ENCODE results near the gene ATXN2.
"Not testable (repeated sequence)": the region's sequence is repeated elsewhere in the genome, so short reads cannot be mapped to it uniquely, and the experiment has no call there.

The ATXN2 gene

GRCh38 chr12:111590552-111590951 is 8.6 kb downstream of the ATXN2 start:
- Mint-ChIP-seq H3K36me3 (ENCODE audit: low read depth) (peaks cover 4% of the 10 kb centered on the region), H3K4me1 (ENCODE audit: low read depth) (peaks cover 7% of the 10 kb centered on the region), H3K27ac (no peak overlapping the region), H3K9me3 (no peaks in the 10 kb centered on the region), H3K4me3 (no peak overlapping the region), H3K27me3 (ENCODE audit: low read depth) (no peaks in the 10 kb centered on the region)
- DNase-seq (ENCODE audit: low spot score): no peak

DNA sequence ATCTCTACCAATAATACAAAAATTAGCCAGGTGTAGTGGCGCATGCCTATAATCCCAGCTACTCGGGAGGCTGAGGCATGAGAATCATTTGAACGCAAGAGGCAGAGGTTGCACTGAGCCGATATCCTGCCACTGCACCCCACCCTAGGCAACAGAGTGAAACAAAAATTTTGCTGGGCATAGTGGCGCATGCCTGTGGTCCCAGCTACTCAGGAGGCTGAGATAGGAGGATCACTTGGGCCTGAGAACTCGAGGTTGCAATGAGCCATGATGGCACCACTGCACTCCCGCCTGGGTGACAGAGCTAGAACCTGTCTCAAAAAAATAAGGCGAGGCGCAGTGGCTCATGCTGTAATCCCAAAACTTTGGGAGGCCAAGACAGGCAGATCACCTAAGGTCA is 9.5 kb downstream of the ATXN2 start:
- no peak for DNase-seq (ENCODE audit: low spot score)
- no peak overlapping the region for H3K4me3 Mint-ChIP-seq

GRCh38 chr12:111588010-111588409 is 11.1 kb downstream of the ATXN2 start:
- Mint-ChIP-seq H3K9me3 (no peaks in the 10 kb centered on the region), H3K27me3 (ENCODE audit: low read depth) (no peaks in the 10 kb centered on the region), H3K4me3 (no peak overlapping the region), H3K4me1 (ENCODE audit: low read depth) (no peaks in the 10 kb centered on the region), H3K36me3 (ENCODE audit: low read depth) (peaks cover 1% of the 10 kb centered on the region), H3K27ac (no peak overlapping the region)
- DNase-seq (ENCODE audit: low spot score): no peak

More for the DNA sequence above, 9.5 kb downstream of the ATXN2 start:
- H3K9me3 Mint-ChIP-seq: no peaks in the 10 kb centered on the region
- H3K4me1 Mint-ChIP-seq (ENCODE audit: low read depth): peaks cover 4% of the 10 kb centered on the region
- peaks cover 1% of the 10 kb centered on the region for H3K36me3 Mint-ChIP-seq (ENCODE audit: low read depth)
- H3K27me3 Mint-ChIP-seq (ENCODE audit: low read depth): no peaks in the 10 kb centered on the region
- no peak overlapping the region for H3K27ac Mint-ChIP-seq

DNA sequence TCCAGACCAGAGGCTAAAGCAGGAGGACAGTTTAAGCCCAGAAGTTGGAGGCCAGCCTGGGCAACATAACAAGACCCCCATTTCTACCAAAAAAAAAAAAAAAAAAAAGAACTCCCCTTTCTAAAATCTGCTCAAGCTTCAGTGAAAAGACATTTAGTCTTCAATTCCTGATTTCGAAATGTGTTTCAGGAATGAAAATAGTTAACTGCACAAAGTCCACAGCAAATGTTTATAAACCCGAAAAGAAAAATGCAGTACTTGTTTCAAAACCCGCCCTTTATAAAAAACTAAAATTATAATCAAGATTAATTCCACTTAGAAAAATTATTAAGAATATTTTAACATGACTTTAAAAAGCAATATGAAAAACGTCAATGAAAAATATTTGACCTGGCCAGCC is 12.1 kb downstream of the ATXN2 start:
- no peak overlapping the region for H3K4me3 Mint-ChIP-seq
- H3K9me3 Mint-ChIP-seq: no peaks in the 10 kb centered on the region
- H3K27ac Mint-ChIP-seq: no peak overlapping the region
- H3K36me3 Mint-ChIP-seq (ENCODE audit: low read depth): peaks cover 1% of the 10 kb centered on the region
- no peak for DNase-seq (ENCODE audit: low spot score)
- no peaks in the 10 kb centered on the region for H3K27me3 Mint-ChIP-seq (ENCODE audit: low read depth)
- H3K4me1 Mint-ChIP-seq (ENCODE audit: low read depth): no peaks in the 10 kb centered on the region

DNA sequence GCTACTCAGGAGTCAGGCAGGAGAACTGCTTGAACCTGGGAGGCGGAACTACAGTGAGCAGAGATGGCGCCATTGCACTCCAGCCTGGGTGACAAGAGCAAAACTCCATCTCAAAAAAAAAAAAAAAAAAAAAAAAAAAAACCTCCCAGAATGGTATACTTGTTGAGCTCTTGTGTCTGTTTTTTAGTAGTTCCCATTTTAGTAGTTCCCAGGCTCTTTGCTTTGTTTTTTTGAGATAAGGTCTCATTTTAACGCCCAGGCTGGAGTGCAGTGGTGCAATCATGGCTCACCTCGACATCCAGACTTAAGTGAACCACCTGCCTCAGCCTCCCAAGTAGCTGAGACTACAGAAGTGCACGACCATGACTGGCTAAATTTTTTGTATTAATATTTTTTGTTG is 13.4 kb downstream of the ATXN2 start:
- no peak overlapping the region for H3K4me3 Mint-ChIP-seq
- H3K27ac Mint-ChIP-seq: no peak overlapping the region
- peaks cover 3% of the 10 kb centered on the region for H3K4me1 Mint-ChIP-seq (ENCODE audit: low read depth)
- peaks cover 3% of the 10 kb centered on the region for H3K36me3 Mint-ChIP-seq (ENCODE audit: low read depth)
- H3K27me3 Mint-ChIP-seq (ENCODE audit: low read depth): no peaks in the 10 kb centered on the region
- H3K9me3 Mint-ChIP-seq: no peaks in the 10 kb centered on the region
- no peak for DNase-seq (ENCODE audit: low spot score)

DNA sequence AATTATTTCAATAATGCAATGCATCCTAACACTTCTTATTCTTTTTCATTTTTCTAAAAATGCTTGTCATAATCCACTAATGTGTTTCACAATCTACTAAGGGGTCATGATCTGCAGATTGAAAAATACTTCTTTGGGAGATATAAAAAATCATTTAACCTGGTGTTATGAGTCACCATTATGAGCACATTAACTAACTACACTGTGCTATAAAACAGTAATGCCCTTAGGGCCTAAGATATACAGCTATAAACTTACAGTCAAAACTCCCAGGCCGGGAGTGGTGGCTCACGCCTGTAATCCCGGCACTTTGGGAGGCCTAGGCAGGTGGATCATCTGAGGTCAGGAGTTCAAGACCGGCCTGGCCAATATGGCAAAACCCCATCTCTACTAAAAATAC is 14.2 kb downstream of the ATXN2 start:
- Mint-ChIP-seq H3K4me3 (no peak overlapping the region), H3K27ac (no peak overlapping the region), H3K9me3 (no peaks in the 10 kb centered on the region), H3K4me1 (ENCODE audit: low read depth) (peaks cover 3% of the 10 kb centered on the region), H3K36me3 (ENCODE audit: low read depth) (peaks cover 3% of the 10 kb centered on the region), H3K27me3 (ENCODE audit: low read depth) (no peaks in the 10 kb centered on the region)
- no peak for DNase-seq (ENCODE audit: low spot score)

DNA sequence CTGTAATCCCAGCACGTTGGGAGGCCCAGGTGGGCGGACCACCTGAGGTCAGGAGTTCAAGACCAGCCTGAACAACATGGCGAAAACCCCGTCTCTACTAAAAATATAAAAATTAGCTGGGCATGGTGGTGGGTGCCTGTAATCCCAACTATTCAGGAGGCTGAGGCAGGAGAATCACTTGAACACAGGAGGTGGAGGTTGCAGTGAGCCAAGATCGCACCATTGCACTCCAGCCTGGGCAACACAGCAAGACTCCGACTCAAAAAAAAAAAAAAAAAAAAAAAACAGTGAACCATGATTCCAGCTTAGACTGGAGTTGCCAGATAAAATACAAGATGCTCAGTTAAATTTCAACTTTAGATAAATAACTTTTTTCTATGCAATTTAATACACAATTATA is 15.6 kb downstream of the ATXN2 start:
- not testable (repeated sequence) for H3K4me3 Mint-ChIP-seq; H3K9me3 Mint-ChIP-seq; H3K36me3 Mint-ChIP-seq (ENCODE audit: low read depth); H3K27me3 Mint-ChIP-seq (ENCODE audit: low read depth); DNase-seq (ENCODE audit: low spot score); H3K27ac Mint-ChIP-seq
- peaks cover 10% of the 10 kb centered on the region for H3K4me1 Mint-ChIP-seq (ENCODE audit: low read depth)

DNA sequence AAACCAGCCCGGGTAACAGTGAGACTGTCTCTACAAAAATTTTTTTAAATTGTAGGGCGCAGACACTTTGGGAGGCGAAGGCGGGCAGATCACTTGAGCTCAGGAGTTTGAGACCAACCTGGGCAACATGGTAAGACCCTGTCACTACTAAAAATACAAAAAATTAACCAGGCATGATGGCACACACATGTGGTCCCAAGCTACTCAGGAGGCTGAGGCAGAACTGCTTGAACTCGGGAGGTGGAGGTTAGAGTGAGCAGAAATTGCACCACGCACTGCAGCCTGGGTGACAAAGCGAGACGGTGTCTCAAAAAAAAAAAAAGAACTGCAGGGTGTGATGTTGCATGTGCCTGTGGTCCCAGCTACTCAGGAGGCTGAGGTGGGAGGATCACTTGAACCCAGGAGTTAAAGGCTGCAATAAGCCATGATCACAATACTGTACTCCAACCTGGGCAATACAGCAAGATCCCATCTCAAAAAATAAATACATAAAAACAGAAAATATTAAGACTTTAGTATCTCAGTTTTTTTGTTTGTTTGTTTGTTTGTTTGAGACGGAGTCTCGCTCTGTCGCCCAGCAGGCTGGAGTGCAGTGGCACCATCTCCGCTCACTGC is 16.9 kb downstream of the ATXN2 start:
- H3K27ac Mint-ChIP-seq: no peak overlapping the region
- DNase-seq (ENCODE audit: low spot score): no peak
- H3K27me3 Mint-ChIP-seq (ENCODE audit: low read depth): no peaks in the 10 kb centered on the region
- peaks cover 16% of the 10 kb centered on the region for H3K4me1 Mint-ChIP-seq (ENCODE audit: low read depth)
- H3K9me3 Mint-ChIP-seq: no peaks in the 10 kb centered on the region
- H3K4me3 Mint-ChIP-seq: no peak overlapping the region
- H3K36me3 Mint-ChIP-seq (ENCODE audit: low read depth): peaks cover 3% of the 10 kb centered on the region

DNA sequence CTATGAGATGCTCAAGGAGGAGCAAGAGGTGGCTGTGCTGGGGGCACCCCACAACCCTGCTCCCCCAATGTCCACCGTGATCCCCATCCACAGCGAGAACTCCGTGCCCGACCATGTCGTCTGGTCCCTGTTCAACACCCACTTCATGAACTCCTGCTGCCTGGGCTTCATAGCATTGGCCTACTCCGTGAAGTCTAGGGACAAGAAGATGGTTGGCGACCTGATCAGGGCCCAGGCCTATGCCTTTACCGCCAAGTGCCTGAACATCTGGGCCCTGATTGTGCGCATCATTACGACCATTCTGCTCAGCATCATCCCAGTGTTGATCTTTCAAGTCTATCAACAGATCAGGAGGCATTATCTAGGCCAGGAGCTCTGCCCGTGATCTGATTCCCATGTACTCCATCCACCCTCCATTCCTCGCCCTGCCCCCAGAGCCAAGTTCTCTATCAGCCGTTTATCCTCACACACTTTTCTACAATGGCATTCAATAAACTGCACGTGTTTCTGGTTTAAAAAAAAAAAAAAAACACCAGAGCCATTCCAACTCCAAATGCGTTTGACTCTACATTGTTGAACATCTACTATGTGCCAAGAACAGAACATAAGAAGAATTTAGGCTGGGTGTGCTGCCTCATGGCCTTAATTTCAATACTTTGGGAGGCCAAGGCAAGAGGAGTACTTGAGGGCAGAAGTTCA is 17.5 kb downstream of the ATXN2 start:
- Mint-ChIP-seq H3K27ac (no peak overlapping the region), H3K4me1 (ENCODE audit: low read depth) (peaks cover 16% of the 10 kb centered on the region), H3K36me3 (ENCODE audit: low read depth) (peaks cover 3% of the 10 kb centered on the region), H3K4me3 (no peak overlapping the region), H3K9me3 (no peaks in the 10 kb centered on the region), H3K27me3 (ENCODE audit: low read depth) (no peaks in the 10 kb centered on the region)
- no peak for DNase-seq (ENCODE audit: low spot score)

DNA sequence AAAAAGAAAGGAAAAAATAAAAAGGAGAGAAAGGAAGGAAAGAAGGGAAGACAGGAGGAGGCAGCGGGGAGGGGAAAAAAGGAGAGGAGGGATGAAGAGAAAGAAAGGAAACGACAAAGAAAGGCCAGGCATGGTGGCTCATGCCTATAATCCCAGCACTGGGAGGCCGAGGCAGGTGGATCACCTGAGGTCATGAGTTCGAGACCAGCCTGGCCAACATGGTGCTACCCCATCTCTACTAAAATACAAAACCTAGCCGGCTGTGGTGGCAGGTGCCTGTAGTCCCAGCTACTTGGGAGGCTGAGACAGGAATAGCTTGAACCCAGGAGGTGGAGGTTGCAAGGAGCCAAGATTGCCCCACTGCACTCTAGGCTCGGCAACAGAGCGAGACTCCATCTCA is 18.4 kb downstream of the ATXN2 start:
- no peak for DNase-seq (ENCODE audit: low spot score)
- peaks cover 16% of the 10 kb centered on the region for H3K4me1 Mint-ChIP-seq (ENCODE audit: low read depth)
- no peak overlapping the region for H3K27ac Mint-ChIP-seq
- H3K27me3 Mint-ChIP-seq (ENCODE audit: low read depth): no peaks in the 10 kb centered on the region
- peaks cover 3% of the 10 kb centered on the region for H3K36me3 Mint-ChIP-seq (ENCODE audit: low read depth)
- H3K9me3 Mint-ChIP-seq: no peaks in the 10 kb centered on the region
- no peak overlapping the region for H3K4me3 Mint-ChIP-seq

DNA sequence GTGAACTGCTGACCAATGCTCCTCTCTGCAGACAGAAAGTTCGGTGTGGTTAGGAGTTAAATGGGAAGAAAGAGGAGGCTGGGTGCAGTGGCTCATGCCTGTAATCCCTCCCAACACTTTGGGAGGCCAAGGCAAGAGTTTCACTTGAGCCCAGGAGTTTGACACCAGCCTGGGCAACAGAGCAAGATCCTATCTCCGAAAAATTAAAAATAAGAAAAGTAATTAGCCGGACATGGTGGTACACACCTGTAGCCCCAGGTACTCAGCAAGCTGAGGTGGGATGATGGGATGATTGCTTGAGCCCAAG is 19.0 kb downstream of the ATXN2 start:
- Mint-ChIP-seq H3K4me1 (ENCODE audit: low read depth) (peaks cover 16% of the 10 kb centered on the region), H3K27ac (no peak overlapping the region), H3K9me3 (no peaks in the 10 kb centered on the region), H3K36me3 (ENCODE audit: low read depth) (peaks cover 2% of the 10 kb centered on the region), H3K4me3 (no peak overlapping the region), H3K27me3 (ENCODE audit: low read depth) (no peaks in the 10 kb centered on the region)
- DNase-seq (ENCODE audit: low spot score): no peak

- H3K4me3 Mint-ChIP-seq: no peak overlapping the region
- DNase-seq (ENCODE audit: low spot score): no peak
- peaks cover 2% of the 10 kb centered on the region for H3K36me3 Mint-ChIP-seq (ENCODE audit: low read depth)
- no peak overlapping the region for H3K27ac Mint-ChIP-seq
- peaks cover 16% of the 10 kb centered on the region for H3K4me1 Mint-ChIP-seq (ENCODE audit: low read depth)
- no peaks in the 10 kb centered on the region for H3K9me3 Mint-ChIP-seq
- H3K27me3 Mint-ChIP-seq (ENCODE audit: low read depth): no peaks in the 10 kb centered on the region
Observed at GRCh38 chr12:111578971-111579340, 20.2 kb downstream of the ATXN2 start.

- Mint-ChIP-seq H3K4me1 (ENCODE audit: low read depth) (peaks cover 16% of the 10 kb centered on the region), H3K36me3 (ENCODE audit: low read depth) (peaks cover 2% of the 10 kb centered on the region), H3K27me3 (ENCODE audit: low read depth) (no peaks in the 10 kb centered on the region), H3K9me3 (no peaks in the 10 kb centered on the region), H3K27ac (no peak overlapping the region), H3K4me3 (no peak overlapping the region)
- no peak for DNase-seq (ENCODE audit: low spot score)
Observed at GRCh38 chr12:111578276-111578970, 20.7 kb downstream of the ATXN2 start.

DNA sequence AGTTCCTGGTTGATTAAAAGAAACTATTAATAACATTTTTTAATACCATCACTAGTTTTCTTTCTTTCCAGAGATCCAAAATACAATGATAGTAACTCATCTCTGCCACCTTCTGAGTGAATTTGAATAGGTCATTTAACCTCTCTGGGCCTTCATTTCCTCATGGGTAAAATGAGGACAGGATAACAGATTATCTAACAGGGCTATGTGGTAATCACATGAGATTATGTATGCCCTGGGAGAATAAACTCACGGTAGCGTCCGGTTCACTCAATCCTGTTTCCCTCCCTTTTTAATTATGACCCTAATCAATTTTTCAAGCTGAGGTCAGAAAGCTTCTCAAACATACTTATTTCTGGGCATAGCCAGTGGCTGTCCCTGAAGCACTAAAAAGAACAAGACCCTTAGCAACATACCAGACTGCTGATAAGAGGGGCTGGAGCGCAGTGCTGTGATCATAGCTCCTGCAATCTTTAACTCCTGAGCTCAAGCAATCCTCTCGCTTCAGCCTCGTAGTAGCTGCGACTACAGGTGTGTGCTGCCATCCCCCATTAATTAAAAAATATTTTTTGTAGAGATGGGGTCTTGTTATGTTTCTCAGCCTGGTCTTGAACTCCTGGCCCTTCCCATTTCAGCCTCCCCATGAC is 24.2 kb downstream of the ATXN2 start:
- H3K36me3 Mint-ChIP-seq (ENCODE audit: low read depth): no peaks in the 10 kb centered on the region
- no peak for DNase-seq (ENCODE audit: low spot score)
- peaks cover 19% of the 10 kb centered on the region for H3K4me1 Mint-ChIP-seq (ENCODE audit: low read depth)
- H3K4me3 Mint-ChIP-seq: no peak overlapping the region
- no peaks in the 10 kb centered on the region for H3K9me3 Mint-ChIP-seq
- H3K27me3 Mint-ChIP-seq (ENCODE audit: low read depth): no peaks in the 10 kb centered on the region
- H3K27ac Mint-ChIP-seq: no peak overlapping the region

All from T-helper 2 cell treated with Interferon-gamma antibody and Interleukin-4, amounts not matched to agents 5 μg/mL and 100 μg/mL, for 36 hours (primary cell).